HG02623 (cell line): ENCODE results near the gene NPBWR2.
"Not testable (repeated sequence)": the region's sequence is repeated elsewhere in the genome, so short reads cannot be mapped to it uniquely, and the experiment has no call there.

Experiments
- ATAC-seq: cut with Tn5 transposase; IDR thresholded peaks from one replicate; pipeline ENCODE4 v1.9.1; 2021; ENCODE audit warnings: moderate library complexity; ENCODE audit not compliant: unreplicated experiment

Gene NPBWR2

GRCh38 chr20:64087226-64087825 is 20.0 kb downstream of the NPBWR2 start:
- ATAC-seq = not testable (repeated sequence)

GRCh38 chr20:64086801-64087200 is 20.6 kb downstream of the NPBWR2 start:
- ATAC-seq = no peak

DNA sequence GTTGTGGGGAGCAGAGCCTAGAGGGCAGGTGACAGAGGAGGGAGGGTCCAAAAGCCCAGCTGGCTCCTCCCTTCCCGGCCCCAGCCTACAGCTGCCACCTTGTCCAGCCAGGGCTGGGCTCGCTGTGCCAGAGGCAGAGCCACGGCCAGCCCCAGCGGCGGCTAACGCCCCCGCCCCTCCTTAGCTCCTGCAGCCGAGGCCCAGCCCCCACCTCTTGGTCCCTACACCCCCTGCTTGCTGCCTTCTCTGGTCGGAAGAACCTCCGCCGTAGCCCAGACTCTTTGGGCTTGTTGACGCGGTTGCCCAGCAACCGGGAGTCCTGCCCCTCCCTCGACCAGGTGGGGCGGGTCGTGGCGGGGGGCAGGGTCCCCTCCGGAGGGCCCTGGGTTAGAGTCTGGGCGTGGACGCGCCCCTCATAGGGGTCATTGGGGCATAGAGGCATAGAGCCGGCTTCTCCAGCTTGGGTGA is 22.6 kb downstream of the NPBWR2 start:
- ATAC-seq = no peak

- ATAC-seq = no peak
Observed at GRCh38 chr20:64083804-64084684, 23.3 kb downstream of the NPBWR2 start, which contains the start of gene LKAAEAR1. Gene LKAAEAR1 (minus strand): TSS chr20:64084398. CDS start chr20:64084219, 179 bp downstream.

DNA sequence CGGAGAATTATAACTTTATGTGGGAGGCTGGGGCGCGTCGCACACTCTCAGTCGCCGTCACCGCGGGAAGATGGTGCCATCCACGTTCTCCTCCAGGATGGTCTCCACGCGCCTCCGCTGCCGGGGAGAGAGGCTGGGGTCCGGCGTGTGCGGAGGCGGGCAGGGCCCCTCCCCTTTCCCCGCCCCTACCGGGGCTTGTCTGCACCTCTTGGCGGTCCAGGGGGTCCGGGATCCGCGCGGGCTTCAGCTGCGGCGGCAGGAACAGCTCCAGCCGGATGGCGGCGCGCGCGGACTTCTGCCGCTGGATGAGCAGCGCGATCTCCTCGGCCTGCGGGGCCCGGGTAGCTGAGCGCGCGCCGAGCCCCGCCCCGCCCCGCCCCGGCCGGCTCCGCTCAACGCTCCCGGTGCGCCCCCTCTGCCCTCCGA is 24.0 kb downstream of the NPBWR2 start:
- no peak for ATAC-seq

GRCh38 chr20:64082820-64083377 is 24.5 kb downstream of the NPBWR2 start:
- ATAC-seq = no peak

DNA sequence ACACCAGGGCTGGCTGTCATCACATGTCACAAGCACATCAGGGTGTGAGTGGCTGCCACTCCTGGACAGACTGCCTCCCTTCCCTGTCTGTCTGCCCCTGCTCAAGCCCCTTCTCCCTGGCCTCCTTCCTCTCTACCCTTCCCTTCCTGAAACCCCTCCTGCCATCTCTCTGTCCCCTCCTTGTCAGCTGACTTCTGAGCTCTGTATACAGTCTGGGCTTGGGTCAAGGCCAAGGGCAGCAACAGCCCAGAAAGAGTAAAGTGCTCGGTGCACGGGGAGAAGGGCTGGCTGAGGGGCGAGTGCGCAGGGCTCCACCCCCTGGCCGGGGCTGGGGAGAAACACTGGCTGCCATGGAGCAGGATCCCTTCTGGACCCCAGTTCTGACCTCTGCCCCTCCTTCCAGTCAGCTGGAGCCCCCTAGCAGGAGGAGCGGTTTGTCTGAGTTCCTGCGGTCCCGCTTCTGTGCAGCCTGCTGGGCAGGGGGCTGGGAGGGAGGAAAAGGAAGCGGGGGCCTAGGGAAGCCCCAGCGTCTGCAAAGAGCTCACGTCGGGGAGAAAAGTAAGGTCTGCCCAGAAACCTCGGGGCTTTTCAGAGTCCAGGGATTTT is 25.1 kb downstream of the NPBWR2 start:
- no peak for ATAC-seq

DNA sequence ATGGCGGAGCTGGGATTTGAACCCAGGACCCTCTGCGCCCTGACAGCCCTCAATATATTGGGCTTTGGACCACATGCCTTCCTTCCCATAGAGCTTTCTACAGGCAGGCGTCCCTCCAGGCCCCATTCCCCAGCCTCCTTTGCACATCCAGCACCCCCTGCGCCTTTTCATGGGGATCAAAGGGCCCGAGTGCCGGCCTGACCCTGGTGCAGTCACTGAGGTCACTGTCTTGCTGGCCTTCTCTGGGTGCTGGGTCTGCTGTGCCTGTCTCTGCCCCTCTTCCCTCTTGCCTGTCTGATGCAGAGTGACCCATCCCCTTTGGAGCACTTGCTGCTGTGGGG is 25.8 kb downstream of the NPBWR2 start:
- ATAC-seq = no peak

GRCh38 chr20:64080813-64081623 is 26.3 kb downstream of the NPBWR2 start:
- ATAC-seq = no peak

DNA sequence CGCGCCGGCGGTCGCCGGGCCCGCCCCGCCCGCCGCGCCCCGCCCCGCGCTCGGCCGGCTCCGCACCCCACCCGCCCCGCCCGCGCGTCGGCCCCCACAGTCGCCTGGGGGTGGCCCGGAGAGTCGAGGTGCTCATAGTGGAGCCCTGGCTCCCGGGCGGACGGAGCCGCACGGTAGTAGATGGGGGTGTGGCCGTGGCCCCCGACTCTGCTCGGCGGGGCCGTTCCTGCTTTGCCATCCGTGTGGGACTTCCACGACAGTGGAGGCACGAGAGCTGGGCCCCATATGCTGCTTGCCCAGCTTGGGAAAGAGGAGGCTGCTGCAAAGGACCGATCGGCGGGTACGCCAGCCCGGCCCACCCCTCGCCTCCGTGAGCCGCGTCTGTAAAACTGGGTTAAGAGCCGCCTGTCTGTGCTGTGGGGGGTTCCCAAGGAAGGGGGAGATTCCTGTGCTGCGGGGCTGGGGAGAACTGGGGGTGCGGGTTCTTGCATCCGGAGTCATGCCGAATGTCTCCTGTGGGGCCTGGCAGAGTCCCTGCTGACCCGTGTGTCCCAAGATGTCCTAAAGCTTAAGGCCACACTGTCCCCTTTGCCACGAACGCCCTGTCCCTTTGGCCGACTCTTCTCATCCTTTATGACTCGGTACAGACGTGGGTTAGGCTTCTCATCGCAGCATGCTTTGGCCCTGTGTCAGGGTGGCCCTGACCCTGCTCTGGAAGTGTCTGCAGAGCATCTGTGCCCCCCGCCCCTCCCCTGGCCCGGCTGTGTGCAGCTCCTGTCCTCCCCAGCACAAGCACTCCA is 27.2 kb downstream of the NPBWR2 start, which contains the start of gene OPRL1:
Gene OPRL1 (plus strand): TSS at position 70 of the 800 bp plus-strand sequence. CDS start 12,639 bp downstream, outside the sequence.
- peak; percentile 32 for ATAC-seq

GRCh38 chr20:64079273-64080012 is 27.9 kb downstream of the NPBWR2 start, which contains the start of gene RGS19:
Gene RGS19 (minus strand): TSS chr20:64079518. CDS start chr20:64076886, 2,632 bp downstream.
- peak; percentile 32 for ATAC-seq

GRCh38 chr20:64078934-64079272 is 28.5 kb downstream of the NPBWR2 start:
- ATAC-seq = no peak

DNA sequence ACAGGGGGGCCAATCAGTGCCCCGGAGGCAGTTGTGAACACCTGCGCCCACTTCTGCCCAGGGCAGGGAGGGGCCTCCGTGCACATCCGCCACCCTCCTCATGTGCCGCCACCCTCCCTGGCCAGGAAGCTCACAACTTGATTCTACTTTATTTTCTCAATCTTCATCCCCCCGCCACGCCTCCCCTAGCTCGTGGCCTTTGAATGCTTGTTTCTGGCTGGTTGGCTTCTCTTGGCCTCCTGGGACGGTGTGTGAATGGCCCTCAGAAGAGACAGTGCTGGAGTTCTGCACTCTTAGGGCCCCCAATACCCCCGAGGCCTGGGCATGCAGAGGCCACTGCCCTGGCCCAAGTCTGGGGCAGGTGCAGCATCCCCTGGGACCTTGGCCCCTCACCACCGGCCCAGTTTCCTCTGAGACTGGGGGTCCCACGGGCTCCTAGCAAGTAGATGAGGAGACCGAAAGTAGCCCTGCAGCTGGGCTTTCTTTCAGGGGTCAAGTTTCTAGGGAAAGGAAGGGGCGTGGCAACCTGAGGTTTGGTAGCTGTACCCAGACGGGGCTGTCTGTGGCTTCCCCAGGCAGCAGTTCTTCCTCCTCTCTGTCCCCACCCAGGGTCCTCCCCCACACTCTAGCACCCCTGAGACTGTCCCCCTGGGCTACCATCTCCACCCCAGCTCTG is 29.4 kb downstream of the NPBWR2 start:
- ATAC-seq = no peak

DNA sequence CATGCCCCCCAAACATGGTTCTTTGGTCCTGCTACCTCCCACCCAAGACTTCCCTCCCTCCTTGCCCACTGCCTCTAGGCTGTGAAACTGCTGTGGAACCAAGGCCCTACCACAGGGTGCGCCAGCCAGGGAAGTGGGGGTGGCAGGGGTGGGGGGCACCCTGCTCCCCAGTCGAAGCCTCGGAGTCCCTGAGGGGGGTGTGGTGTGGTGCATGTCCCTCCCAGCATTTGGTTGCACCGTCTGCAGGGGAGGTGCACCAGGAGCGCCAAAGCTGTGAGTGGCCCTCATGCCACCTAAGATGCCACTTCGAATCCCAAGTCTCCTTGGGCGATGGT is 29.9 kb downstream of the NPBWR2 start:
- ATAC-seq = no peak

GRCh38 chr20:64077094-64077493 is 30.3 kb downstream of the NPBWR2 start:
- no peak for ATAC-seq

DNA sequence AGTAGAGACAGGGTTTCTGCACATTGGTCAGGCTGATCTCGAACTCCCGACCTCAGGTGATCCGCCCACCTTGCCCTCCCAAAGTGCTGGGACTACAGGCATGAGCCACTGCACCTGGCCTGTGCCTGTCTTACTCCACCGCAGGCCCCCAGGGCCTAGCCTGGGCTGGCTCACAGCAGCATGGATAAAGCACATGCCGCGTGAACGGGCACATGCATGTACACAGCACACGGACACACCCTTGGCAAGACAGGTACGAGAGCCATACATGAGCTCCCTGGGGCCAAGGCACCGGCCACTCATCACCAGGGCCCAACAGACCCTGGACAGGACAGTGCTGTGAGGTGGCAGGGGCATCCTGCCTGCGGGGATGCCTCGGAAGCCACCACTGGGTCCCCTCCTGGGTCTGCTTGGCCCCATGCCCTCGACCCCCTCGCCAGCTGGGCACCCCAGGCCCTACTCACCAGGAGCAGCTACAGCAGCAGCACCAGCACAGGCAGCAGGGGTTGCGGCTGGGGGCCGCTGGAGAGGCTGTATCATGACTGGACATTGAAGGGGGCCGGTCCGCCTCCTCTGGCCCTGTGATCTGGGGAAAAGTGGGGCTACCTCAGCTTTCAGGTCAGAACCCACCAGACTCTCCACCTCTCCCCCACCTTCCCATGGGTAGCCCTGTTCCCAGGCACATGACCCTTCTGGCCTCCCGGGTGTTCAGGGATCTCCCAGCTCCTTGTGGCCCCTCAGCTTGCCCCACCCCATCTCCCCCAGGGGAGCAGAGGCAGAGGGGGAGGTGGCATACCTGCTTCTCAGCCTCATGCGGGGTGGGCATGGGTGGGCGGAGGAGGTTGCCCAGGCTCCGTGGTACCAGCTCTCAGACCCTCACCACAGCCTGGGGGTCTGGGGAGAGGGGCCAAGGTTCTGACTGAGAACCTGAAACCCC is 31.0 kb downstream of the NPBWR2 start:
- no peak for ATAC-seq

- ATAC-seq = no peak
Observed at GRCh38 chr20:64075556-64075955, 31.8 kb downstream of the NPBWR2 start.
